AG04449 (cell line): ENCODE results near the gene LY6G5C.

Source experiments
- CTCF ChIA-PET: fragments of 350-600 bp; formaldehyde crosslinking; extraction: SDS; loops from one replicate; lab custom pipeline; 2021; ENCODE audit warnings: antibody characterized with exemption; lab: Yijun Ruan, JAX
- POLR2A ChIA-PET: fragments of 400-600, 350-600 bp; formaldehyde crosslinking; extraction: SDS; loops from one replicate; lab custom pipeline; 2020; ENCODE audit warnings: antibody characterized with exemption, inconsistent platforms; lab: Yijun Ruan, JAX
- DNase-seq: peaks from one replicate; pipeline ENCODE4 v3.0.0-alpha.2; 2010; ENCODE audit warnings: low read depth, low spot score
- H3K4me3 ChIP-seq: 2 replicates; pipeline ENCODE4 v1.5.1; 2011; ENCODE audit warnings: low read depth, mild to moderate bottlenecking, control low read depth, low read length
- CTCF ChIP-seq: IDR thresholded peaks from one replicate; pipeline ENCODE4 v1.5.1; 2011; ENCODE audit warnings: mild to moderate bottlenecking, moderate library complexity, low read length, control low read depth, inconsistent platforms; ENCODE audit not compliant: insufficient read depth; ENCODE audit errors: missing control alignments

The LY6G5C gene

GRCh38 chr6:31669676-31670075 is 11.2 kb downstream of the LY6G5C start, which contains the start of gene LY6G5B:
LY6G5B (plus strand) TSS chr6:31669976; CDS start chr6:31670951, 975 bp downstream.
- no peak for DNase-seq
- ChIA-PET POLR2A (no interaction called here), CTCF (interaction anchor here (0.9 to 1.5 kb wide), 2 partner anchors 9 to 18 kb away, joined by 3 to 4 read pairs; partner anchors contain the start of gene C6orf47)
- no peak for TF ChIP-seq CTCF
- no peak within 1 kb of the TSS for H3K4me3 ChIP-seq

GRCh38 chr6:31666337-31666965 is 14.4 kb downstream of the LY6G5C start:
- H3K4me3 ChIP-seq: peak overlapping the region; percentile 98
- ChIA-PET CTCF (interaction anchor here (0.7 to 1.0 kb wide), 3 partner anchors 24 to 125 kb away, joined by 3 to 4 read pairs (median 4); no protein-coding TSS in a partner anchor), POLR2A (interaction anchor here (0.8 to 1.9 kb wide), 2 partner anchors 15 to 161 kb away, joined by 3 to 5 read pairs; partner anchors contain the start of gene HSPA1B)
- TF ChIP-seq CTCF: no peak
- no peak for DNase-seq

GRCh38 chr6:31665501-31666336 is 15.1 kb downstream of the LY6G5C start, which contains the start of gene CSNK2B:
CSNK2B (plus strand) TSS chr6:31666080; CDS start chr6:31666832, 752 bp downstream.
- ChIA-PET CTCF (interaction anchor here (1.0 kb wide), 1 partner anchor 104 kb away, joined by 4 read pairs; no protein-coding TSS in a partner anchor), POLR2A (interaction anchor here (1.8 to 3.5 kb wide), 3 partner anchors 13 to 162 kb away, joined by 5 to 31 read pairs (median 7); partner anchors contain the start of genes ABHD16A, BAG6 and HSPA1B)
- DNase-seq: no peak
- peak within 1 kb of the TSS; percentile 98 for H3K4me3 ChIP-seq
- TF ChIP-seq CTCF: no peak

GRCh38 chr6:31664790-31665500 is 15.9 kb downstream of the LY6G5C start, which contains the start of gene GPANK1:
GPANK1 (minus strand) TSS chr6:31664997; CDS start chr6:31664478, 519 bp downstream.
- ChIA-PET CTCF (interaction anchor here (0.9 to 2.2 kb wide), 4 partner anchors 9 to 119 kb away, joined by 3 to 19 read pairs (median 6); partner anchors contain the start of genes APOM, ATP6V1G2, BAG6 and LY6G5C), POLR2A (interaction anchor here (1.5 to 3.5 kb wide), 3 partner anchors 12 to 232 kb away, joined by 3 to 31 read pairs (median 7); partner anchors contain the start of genes ABHD16A, BAG6 and EHMT2)
- TF ChIP-seq CTCF: no peak
- DNase-seq: no peak
- peak within 1 kb of the TSS; percentile 98 for H3K4me3 ChIP-seq

- no peak for DNase-seq
- CTCF ChIA-PET: interaction anchor here (0.6 to 2.2 kb wide), 6 partner anchors 8 to 118 kb away, joined by 3 to 19 read pairs (median 4); partner anchors contain the start of genes APOM, ATP6V1G2, BAG6 and LY6G5C
- POLR2A ChIA-PET: interaction anchor here (1.1 to 3.5 kb wide), 4 partner anchors 11 to 233 kb away, joined by 3 to 31 read pairs (median 5); partner anchors contain the start of genes ABHD16A, BAG6 and EHMT2
- H3K4me3 ChIP-seq: peak overlapping the region; percentile 98
- TF ChIP-seq CTCF: no peak
Measured at GRCh38 chr6:31663961-31664789, 16.7 kb downstream of the LY6G5C start.
